ENCODE data around the gene FHOD1. TPM values are rescaled to one million over a fixed set of nuclear protein-coding genes. Genes with fewer than 3 reads are reported as not detected.

The FHOD1 gene
- total and polyA plus RNA-seq, 2 of the 13 experiments (the other 11 are each of a cell fraction or from before 2014, with no cell fraction given): 20.0 to 20.8 TPM

DNA sequence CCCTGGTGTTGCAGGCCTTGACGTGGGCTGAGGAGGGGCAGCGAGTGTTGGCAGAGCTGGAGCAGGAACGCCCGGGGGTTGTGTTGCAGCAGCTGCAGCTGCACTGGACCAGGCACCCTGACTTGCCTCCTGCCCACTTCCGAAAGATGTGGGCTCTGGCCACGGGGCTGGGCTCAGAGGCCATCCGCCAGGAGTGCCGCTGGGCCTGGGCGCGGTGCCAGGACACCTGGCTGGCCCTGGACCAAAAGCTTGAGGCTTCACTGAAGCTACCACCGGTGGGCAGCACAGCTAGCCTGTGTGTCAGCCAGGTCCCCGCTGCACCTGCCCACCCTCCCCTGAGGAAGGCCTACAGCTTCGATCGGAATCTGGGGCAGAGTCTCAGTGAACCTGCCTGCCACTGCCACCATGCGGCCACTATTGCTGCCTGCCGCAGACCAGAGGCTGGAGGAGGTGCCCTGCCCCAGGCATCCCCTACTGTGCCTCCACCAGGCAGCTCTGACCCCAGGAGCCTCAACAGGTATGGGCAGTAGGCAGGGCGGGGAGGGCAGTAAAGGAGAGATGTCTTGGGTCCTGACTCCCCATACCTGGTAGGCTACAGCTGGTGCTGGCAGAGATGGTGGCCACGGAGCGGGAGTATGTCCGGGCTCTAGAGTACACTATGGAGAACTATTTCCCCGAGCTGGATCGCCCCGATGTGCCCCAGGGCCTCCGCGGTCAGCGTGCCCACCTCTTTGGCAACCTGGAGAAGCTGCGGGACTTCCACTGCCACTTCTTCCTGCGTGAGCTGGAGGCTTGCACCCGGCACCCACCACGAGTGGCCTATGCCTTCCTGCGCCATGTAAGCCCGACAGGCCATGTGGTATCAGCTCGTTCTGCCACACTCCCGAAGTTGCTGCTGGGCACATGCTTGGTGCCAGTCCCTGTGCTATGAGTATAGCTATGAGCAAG, 37.7 kb upstream of the FHOD1 start (continued):
- TF ChIP-seq GTF2F1 (IDR thresholded peaks at IDR 0.05; ENCODE audit: low read length): no peak
- TF ChIP-seq ZFAT (CRISPR knock-in tag; conservative IDR thresholded peaks at IDR 0.05): no peak
- no peak for TF ChIP-seq MAFG (CRISPR knock-in tag; IDR thresholded peaks at IDR 0.05)
- TF ChIP-seq GZF1 (CRISPR knock-in tag; IDR thresholded peaks at IDR 0.05): no peak
- TF ChIP-seq RFX5 (IDR thresholded peaks at IDR 0.05; ENCODE audit: low read depth, low read length): no peak
- no peak for TF ChIP-seq CEBPB (IDR thresholded peaks at IDR 0.05; ENCODE audit: borderline replicate concordance, low read depth, low read length)
- TF ChIP-seq ARNT (IDR thresholded peaks at IDR 0.05): no peak
- TF ChIP-seq, protein P1, sequence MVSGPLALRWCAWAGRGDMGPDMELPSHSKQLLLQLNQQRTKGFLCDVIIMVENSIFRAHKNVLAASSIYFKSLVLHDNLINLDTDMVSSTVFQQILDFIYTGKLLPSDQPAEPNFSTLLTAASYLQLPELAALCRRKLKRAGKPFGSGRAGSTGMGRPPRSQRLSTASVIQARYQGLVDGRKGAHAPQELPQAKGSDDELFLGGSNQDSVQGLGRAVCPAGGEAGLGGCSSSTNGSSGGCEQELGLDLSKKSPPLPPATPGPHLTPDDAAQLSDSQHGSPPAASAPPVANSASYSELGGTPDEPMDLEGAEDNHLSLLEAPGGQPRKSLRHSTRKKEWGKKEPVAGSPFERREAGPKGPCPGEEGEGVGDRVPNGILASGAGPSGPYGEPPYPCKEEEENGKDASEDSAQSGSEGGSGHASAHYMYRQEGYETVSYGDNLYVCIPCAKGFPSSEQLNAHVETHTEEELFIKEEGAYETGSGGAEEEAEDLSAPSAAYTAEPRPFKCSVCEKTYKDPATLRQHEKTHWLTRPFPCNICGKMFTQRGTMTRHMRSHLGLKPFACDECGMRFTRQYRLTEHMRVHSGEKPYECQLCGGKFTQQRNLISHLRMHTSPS (CRISPR knock-in tag; IDR thresholded peaks at IDR 0.05; ENCODE audit: low read depth): peak; percentile 80
- no peak for TF ChIP-seq ATAD3A (CRISPR knock-in tag; IDR thresholded peaks at IDR 0.05)
- TF ChIP-seq TOPORS (CRISPR knock-in tag; IDR thresholded peaks at IDR 0.05): no peak
- TF ChIP-seq ZNF354B (CRISPR knock-in tag; IDR thresholded peaks at IDR 0.05): 0 out of 2 replicates have a peak, but pooled peaks have one; percentile 43
- no peak for TF ChIP-seq ZSCAN9 (CRISPR knock-in tag; IDR thresholded peaks at IDR 0.05; ENCODE audit: borderline replicate concordance)
- no peak for TF ChIP-seq ZNF441 (CRISPR knock-in tag; IDR thresholded peaks at IDR 0.05; ENCODE audit: borderline replicate concordance)
- TF ChIP-seq NFE2L2 (IDR thresholded peaks at IDR 0.05; ENCODE audit: low read length): no peak
- TF ChIP-seq HMGA1 (CRISPR knock-in tag; conservative IDR thresholded peaks at IDR 0.05): no peak
- TF ChIP-seq NKX3-1 (CRISPR knock-in tag; IDR thresholded peaks at IDR 0.05): no peak
- no peak for TF ChIP-seq ADNP (CRISPR knock-in tag; IDR thresholded peaks at IDR 0.05)
- TF ChIP-seq, protein P2, sequence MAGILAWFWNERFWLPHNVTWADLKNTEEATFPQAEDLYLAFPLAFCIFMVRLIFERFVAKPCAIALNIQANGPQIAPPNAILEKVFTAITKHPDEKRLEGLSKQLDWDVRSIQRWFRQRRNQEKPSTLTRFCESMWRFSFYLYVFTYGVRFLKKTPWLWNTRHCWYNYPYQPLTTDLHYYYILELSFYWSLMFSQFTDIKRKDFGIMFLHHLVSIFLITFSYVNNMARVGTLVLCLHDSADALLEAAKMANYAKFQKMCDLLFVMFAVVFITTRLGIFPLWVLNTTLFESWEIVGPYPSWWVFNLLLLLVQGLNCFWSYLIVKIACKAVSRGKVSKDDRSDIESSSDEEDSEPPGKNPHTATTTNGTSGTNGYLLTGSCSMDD (CRISPR knock-in tag; IDR thresholded peaks at IDR 0.05): no peak
- no peak for TF ChIP-seq MED1 (CRISPR knock-in tag; IDR thresholded peaks at IDR 0.05)
- TF ChIP-seq HNRNPL (IDR thresholded peaks at IDR 0.05; ENCODE audit: low read depth, low read length): 0 out of 2 replicates have a peak, but pooled peaks have one; percentile 70
- no peak for TF ChIP-seq TEAD3 (CRISPR knock-in tag; optimal IDR thresholded peaks at IDR 0.05; ENCODE audit: borderline replicate concordance)
- no peak for TF ChIP-seq JUN (CRISPR knock-in tag; IDR thresholded peaks at IDR 0.05)
- TF ChIP-seq NBN (conservative IDR thresholded peaks at IDR 0.05): no peak
- TF ChIP-seq SIX4 (CRISPR knock-in tag; IDR thresholded peaks at IDR 0.05): no peak
- TF ChIP-seq, protein P3, sequence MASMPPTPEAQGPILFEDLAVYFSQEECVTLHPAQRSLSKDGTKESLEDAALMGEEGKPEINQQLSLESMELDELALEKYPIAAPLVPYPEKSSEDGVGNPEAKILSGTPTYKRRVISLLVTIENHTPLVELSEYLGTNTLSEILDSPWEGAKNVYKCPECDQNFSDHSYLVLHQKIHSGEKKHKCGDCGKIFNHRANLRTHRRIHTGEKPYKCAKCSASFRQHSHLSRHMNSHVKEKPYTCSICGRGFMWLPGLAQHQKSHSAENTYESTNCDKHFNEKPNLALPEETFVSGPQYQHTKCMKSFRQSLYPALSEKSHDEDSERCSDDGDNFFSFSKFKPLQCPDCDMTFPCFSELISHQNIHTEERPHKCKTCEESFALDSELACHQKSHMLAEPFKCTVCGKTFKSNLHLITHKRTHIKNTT (CRISPR knock-in tag; IDR thresholded peaks at IDR 0.05): no peak
- no peak for TF ChIP-seq ZFP36L2 (CRISPR knock-in tag; IDR thresholded peaks at IDR 0.05)
- TF ChIP-seq NCOA5 (CRISPR knock-in tag; IDR thresholded peaks at IDR 0.05): no peak
